Midbrain (tissue), 1 donor: Measurements from ENCODE around the gene CYP3A4.
"Not testable (repeated sequence)": the region's sequence is repeated elsewhere in the genome, so short reads cannot be mapped to it uniquely, and the experiment has no call there.

Experiments
- DNase-seq: peaks from one replicate; lab custom pipeline; 2025; lab: John Stamatoyannopoulos, UW

CYP3A4 gene

DNA sequence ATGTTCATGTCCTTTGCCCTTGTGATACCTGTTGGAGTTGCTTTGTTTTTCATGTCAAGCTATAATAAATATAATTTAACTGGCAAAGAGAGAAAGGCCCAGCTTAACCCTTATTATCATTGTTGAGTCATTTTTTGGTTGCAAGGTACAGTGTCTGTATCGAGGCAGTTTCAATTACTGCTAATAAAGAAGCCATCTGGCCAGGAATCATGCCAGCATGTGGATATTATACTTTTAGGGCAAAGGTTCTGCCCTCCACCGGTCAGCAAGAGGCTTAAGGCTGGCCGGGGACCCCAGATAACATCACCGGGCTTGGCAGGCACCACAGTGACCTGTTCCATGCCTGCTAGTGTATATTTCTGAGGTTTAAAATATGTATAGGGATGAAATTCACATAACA lies 9.0 kb upstream of the CYP3A4 start:
- no peak for DNase-seq

DNA sequence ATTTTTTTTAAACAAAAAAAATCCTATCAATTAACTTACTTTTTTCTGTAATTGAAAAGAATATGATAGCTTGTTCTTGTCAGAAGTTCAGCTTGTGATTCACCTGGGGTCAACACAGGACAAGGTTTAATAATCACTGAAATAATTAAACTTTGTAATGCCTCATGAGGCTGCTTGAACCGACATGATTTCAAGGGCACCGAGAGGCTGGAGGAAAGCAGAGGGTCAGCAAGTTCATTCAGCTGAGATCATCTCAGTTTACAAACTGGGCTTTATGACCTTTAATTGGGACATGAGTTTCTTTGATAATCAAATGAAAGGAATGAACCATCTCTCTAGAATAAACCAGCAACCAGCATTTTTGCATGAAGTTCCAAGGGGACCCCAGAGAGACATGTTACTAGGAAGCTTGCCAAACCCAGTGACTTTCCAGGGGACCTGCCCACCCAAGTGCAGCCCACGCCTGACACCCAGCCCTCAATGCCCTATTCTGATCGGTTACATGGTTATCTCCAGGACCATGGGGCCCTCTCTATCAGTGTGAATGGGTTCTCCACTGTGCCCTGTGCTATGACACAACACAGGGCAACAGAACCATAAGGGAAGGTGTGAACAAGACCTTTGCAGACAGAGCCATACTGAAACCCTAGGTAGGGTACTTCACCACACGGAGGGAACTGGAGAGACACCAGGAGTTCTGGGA lies 7.8 kb upstream of the CYP3A4 start:
- DNase-seq, result no peak

DNA sequence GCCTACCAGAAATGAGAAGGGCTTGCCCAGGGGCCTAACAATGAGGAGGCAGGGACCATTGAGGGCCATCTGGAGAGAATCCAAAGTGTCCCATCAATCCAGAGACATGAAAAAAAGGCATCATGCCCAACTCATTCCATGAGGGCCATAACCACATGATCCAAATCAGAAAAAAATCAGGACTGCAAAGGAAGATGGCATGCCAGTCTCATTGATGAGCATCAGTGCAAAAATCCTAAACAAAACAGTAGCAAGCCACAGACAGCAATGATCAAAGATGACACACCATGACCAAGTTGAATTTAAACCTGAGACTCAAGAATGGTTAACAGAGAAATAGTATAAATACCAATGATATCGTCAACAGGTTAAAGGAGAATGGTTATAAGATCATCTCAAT lies 7.0 kb upstream of the CYP3A4 start:
- no peak for DNase-seq

DNA sequence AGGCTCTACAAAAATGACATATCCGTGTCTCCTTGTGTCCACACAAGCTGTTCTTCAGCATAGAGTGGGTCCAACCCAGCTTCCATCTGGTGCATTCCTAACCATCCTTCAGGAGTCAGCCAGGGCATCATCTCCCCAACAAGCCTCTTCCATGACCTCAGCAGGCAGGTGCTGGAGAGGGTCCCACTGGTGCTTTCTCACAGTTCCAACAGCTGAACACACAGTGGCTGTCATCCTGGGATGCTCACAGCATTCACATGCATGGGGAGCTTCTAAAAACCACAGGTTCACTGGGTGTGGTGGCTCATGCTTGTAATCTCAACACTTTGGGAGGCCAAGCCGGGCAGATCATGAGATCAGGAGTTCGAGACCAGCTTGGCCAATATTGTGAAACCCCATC lies 6.4 kb upstream of the CYP3A4 start:
- no peak for DNase-seq

DNA sequence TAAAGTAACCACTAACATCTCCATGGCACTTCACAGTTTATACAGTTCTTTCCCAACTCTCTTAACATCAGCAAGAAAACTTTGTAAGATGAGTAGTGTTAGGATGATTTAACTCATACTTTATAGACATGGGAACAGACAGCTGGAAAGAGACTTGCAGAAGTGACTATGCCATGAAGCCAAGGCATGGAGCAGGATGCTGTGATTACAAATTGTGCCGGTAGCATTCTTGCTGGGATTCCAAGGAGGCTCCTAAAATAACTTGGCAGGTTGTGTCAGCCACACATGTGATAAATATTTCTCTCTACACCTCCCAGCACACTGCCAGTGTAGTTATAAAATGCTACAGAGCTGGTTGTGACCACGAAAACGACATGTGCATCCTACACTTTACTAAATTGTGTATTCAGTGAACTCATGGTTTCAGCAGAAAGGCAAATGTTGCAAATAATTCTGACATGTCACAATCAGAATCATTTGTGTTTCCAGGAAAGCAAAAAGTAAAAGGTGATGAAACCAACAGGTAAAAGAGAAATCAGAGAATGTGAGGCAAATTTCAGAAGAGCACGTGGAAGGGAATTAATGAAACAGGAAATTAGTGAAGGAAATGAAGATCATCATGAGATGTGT lies 5.6 kb upstream of the CYP3A4 start:
- no peak for DNase-seq

DNA sequence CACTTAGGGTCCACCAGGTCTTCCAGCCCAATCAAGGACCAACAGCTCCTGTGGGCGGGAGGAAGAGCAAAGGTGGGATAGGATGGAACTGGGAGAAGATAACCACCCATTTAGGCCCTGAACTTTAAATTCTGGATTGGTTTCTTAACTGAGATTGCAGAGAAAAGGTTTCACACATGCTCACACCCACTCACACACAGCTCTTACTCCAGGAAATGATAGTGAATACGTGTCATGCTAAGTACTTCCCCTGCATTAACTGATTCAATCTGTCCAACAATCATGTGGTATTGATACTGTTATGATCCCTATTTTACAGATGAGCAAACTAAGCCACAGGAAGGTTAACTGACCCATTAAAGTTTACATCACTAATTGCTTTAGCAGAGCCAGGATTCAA lies 4.6 kb upstream of the CYP3A4 start:
- DNase-seq, result no peak

DNA sequence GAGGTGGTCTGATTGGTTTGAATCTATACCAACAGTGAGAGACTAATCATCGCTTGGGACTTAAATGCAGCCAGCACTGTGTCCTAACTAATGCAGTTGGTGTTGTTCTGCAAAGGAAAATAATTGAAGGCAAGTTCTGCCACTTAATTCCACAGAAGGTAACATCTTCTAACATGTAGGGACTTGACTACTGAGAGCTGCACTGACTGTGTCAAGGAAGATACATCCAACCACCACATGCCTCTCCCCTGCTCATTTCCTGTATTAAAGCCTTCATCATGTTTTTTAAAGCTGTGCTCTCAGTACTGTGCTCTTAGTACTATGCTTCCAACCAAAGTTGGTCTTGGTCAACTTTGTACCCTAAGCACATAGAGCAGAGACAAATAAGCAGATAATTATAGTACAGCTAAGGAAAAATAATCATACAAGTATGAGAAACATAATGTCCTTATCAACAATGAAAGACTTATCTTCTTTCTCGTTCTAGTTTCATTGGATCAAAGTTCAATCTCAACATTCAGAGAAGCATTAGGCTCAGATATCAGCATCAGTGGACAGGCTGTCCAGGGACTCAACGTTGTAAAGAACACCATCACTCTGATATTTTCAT lies 2.8 kb upstream of the CYP3A4 start:
- DNase-seq, result no peak

DNA sequence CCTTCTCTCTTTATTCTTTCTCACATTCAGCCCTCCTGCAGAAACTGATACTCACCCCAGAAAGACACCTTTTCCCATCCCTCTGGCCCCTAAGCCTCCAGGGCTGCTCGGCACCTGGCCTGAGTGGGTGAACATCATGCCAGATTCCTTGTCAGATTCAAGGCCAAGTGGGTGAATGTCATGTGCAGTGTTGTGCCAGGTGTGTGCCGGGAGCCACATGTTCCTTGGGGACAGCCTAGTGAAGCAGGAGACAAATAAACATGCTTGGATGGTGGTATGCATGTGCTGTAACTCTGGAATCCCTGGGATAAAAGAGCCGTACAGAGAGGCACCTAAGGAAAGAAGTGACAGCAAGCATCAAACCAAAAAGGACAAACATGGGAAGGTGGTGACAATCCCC lies 1.7 kb upstream of the CYP3A4 start:
- DNase-seq, result not testable (repeated sequence)

DNA sequence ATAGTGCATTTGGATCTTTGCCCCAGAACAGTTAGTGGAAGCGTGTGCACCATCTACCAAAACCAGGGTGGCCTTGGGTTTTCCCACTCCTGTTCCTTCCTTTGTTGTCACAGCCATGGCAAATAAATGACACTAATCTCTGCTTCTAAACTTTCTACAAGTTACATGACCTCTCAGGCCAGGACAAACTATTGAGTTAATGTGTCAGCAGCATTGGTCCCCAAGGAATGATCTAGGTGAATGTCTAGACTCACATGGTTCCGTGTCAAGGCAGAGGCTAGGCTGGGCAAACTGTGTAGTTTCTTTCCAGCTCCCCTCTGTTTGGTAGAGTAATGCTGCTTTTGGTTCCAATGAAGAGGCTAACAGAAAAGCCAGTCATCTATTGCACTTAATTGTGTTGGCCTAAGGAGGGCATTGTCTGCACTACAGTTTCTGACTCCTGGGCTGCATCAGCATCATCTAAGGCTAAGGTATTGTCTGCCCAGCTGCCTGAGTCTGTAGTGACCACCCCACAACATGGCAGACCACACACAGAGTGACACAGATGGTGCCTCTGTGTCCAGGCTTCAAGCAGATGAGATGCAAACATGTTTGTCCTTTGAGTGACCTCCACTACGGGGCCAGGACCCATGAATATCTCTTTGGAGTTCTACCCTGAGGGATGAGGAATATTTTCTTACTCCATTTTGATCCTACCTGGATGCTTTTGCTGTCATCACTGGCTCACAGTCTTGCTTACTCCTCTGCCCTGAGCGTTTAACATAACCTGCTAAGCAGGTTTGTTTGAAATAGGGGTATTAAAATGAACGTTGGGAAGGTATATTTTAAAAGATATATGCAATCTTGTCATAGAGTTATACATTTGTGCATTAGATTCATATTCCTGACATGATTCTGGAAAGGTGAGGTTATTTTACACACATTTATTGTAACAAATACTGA lies 1.7 kb downstream of the CYP3A4 start:
- no peak for DNase-seq

DNA sequence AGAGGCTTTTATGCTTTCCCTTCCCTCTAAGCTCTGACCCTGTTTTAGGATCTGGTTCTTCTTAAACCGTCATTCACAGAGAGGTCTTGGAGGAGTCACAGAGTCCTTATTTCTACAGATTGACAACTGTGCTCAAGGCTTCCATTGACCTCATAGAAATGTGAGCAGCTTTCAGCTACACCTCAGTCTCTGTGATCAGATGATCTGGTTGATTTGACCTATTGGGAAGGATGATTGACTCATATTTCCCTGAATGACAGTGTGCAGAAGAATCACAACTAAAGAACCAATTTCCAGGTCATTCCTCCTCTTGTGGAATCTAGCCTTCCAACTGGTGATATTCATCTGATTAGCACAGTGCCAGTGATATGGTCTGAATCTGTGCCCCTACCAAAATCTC lies 3.4 kb downstream of the CYP3A4 start:
- DNase-seq, result no peak

DNA sequence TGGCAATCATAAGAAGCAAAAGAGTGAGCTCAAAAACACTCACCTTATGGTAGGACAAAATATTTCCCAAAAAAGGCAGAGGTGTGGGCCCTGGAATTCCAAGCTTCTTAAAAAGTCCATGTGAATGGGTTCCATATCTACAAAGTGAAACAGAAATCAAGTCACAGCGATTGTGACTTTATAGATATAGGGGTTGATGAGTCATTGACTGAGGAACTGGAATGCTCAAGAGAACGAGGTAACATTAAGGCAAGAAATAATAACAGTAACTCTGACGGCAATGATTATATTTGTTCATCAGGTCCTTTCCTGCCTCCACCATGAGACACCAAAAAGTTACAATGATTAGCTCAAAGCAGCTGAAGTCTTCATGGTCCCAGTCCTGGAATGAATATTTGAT lies 4.0 kb downstream of the CYP3A4 start:
- no peak for DNase-seq

DNA sequence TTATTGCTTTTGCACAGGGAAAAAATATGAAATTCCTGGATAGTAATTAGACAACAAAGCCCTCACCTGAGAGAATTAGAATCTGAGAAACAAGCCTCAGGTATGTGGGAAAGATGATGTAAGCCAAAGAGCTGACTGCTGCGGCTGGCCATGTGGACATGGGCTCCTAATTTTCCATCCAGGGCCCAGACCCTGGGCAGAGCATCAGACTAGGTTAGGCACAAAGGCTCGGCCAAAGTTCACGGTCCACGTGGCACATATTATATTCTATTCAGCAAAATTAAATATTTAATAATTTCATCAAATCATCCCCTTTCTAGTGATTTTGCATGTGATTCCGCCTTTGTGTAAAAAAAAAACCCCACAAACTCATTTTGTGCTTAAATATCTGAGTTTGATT lies 5.1 kb downstream of the CYP3A4 start:
- DNase-seq, result no peak

DNA sequence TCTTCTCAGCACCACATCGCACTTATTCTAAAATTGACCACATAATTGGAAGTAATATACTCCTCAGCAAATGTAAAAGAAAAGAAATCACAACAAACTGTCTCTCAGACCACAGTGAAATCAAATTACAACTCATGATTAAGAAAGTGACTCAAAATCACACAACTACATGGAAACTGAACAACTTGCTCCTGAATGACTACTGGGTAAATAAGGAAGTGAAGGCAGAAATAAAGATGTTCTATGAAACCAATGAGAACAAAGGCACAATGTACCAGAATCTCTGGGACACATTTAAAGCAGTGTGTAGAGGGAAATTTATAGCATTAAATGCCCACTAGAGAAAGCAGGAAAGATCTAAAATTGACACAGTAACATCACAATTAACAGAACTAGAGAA lies 10.6 kb downstream of the CYP3A4 start:
- DNase-seq, result not testable (repeated sequence)

DNA sequence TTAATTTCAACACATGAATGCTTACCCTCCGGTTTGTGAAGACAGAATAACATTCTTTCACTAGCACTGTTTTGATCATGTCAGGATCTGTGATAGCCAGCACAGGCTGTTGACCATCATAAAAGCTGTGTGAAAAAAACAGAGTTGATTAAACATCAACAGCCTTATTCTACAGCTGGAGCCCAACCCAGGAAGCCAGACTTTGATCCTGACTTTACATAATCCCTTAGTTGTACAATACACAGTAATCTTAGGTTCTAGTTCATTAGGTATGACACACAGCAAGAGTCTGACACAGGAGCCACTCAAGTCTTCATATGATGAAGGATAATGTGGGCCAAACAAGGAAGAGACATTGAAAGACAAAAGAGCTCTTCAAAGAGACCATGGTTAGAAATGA lies 11.4 kb downstream of the CYP3A4 start:
- no peak for DNase-seq

DNA sequence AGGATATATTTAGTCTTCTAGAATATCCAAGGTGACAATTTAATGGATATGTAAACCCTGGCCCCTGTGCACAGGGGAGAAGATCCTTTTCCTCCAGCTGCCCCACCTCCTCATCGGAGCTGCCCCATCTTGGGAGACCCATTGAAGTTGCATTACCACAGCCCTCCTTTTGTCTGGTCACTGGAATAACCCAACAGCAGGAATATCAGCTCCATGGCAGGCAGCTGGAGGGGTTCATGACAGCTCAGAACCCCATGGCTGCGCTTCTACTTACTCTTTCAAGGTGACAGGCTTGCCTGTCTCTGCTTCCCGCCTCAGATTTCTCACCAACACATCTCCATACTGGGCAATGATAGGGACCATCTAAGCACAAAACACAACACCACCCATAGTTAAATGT lies 14.5 kb downstream of the CYP3A4 start:
- DNase-seq, result not testable (repeated sequence)

DNA sequence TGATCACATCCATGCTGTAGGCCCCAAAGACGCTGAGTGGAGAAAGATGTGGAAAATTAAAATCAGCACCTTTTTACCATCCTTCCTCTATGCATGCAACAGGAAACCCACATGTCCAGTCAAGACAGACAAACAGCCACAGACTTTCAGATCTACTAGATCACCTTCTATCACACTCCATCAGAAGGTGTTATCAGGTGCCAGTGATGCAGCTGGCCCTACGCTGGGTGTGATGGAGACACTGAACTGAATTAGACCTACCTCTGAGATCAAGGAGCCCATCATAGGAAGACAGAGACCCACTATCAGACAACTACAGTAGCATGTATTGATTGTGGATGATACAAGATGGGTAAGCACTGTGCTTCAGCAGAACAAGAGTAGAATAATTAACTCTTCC lies 15.5 kb downstream of the CYP3A4 start:
- no peak for DNase-seq

DNA sequence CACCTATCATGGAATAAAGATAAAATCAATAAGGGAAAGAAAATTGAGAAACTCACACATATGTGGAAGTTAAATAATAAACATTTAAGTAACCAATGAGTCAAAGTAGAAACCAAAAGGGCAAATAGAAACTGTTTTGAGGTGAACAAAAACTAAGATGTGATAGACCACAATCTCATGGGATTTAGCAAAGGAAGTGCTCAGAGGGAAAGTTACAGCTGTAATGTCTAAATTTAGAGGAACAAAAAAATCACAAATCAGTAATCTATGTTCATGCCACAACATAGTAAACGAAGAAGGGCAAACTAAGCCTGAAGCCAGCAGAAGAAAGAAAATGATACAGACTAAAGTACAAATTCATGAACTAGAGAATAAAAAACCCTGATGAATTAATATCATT lies 16.3 kb downstream of the CYP3A4 start:
- no peak for DNase-seq

DNA sequence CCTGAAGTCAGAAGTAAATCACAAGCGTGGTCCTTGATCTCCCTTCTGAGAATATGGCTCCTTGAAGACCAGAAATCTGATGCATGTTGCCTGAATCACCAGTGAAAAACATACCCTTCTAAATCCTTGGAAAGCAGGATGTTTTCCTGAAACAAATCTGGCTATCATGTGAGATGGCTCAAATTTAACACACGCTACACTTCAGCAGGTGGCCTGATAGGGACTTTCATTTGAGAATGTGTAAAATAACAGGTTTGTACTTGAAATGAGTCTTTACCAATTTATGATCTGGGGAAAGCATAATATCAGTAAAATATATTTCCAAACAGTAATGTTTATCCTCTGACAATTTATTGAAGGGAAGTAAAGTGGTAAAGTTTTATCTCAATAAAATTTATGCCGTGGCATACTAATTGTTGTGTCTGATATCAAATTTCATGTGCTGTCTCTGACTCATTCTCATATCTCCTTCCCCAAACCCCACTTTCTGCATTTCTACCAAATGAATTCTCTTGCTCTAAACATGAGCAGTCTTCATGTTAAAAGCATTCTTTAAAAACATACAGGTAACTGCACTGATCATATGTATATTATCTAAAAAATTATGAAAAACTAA lies 17.4 kb downstream of the CYP3A4 start:
- no peak for DNase-seq

DNA sequence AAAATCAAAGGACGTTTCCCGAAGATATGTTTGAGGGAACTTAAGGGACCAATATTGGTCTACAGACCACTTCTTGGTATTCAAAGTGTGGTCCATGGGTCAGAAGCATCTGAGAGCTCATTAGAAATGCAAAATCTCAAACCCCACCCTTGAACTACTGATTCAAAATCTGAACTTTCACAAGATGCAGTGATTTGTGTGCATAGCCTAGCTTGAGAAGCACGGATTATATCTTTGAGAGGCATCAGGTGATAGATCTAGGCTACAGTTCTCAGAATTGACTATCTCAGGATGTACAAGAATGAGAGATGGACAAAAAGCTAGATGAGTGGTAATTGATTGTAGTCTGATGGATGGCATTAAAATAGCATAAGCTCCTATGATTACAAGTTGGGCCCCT lies 19.5 kb downstream of the CYP3A4 start:
- no peak for DNase-seq

DNA sequence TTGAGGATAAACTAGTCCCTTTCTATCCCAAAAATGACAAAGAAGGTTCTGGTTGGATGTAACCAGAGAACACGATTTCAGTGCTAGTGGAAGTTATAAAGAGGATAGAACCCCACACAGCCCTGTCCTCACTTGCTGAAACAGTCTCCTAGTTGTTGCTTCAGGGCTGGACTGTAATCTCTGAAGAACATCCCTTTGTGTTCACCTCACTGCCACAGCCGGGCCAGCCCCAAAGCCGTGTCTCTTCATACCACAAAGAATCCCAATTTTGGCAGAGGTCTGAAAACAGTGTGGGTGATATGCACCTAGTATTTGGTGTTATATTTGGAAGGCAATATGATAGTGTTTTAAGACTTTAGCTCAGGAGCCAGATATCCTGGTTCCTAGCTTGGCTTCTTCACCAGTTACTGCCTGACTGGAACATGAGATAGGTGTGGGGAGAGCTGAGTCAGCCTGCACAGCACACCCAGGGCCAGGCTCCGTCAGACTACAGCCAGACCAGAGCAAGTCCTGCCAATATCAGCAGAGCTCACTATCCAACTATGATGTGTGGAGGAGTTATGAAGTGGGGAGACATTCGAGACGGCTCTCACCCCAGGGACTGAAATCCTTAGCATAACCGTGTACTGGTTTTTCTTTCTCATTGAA lies 21.2 kb downstream of the CYP3A4 start:
- DNase-seq, result no peak

DNA sequence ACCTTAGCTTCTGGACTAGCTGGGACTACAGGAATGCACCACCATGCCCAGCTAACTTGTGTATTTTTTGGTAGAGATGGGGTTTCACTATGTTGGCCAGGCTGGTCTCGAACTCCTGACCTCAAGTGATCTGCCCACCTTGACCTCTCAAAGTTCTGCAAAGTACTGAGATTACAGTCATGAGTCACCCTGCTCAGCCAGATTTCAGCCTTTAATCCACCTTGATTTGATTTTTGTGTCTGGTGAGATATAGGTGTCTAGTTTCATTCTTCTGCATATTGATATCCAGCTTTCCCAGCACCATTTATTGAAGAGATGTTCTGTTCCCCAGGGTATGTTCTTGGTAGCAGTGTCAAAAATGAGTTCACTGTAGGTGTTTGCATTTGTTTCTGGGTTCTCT lies 28.9 kb downstream of the CYP3A4 start:
- DNase-seq, result no peak

DNA sequence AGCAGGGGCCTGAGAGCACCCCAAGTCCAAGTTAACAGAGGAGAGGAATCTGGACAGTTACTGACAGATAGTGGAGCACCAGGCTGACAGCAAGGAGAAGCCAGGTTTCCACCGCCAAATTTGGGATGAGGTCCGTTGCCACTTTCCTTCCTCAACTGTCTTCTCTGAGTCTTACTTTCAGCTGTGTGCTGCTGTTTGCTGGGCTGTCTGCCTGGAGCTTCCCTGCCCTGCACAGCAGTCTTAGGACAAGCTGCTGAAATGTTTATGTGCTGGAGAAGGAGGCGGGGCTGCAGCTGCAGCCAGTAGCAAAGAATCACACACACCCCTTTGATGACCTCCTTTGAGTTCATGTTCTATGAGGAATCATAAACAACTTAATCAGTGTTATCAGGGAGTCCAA lies 31.6 kb downstream of the CYP3A4 start:
- no peak for DNase-seq
